ENCODE measurements around the gene PIP4K2B.
A peak's percentile ranks its signal among the peaks of the same experiment; 100 is the strongest.

The PIP4K2B gene

DNA sequence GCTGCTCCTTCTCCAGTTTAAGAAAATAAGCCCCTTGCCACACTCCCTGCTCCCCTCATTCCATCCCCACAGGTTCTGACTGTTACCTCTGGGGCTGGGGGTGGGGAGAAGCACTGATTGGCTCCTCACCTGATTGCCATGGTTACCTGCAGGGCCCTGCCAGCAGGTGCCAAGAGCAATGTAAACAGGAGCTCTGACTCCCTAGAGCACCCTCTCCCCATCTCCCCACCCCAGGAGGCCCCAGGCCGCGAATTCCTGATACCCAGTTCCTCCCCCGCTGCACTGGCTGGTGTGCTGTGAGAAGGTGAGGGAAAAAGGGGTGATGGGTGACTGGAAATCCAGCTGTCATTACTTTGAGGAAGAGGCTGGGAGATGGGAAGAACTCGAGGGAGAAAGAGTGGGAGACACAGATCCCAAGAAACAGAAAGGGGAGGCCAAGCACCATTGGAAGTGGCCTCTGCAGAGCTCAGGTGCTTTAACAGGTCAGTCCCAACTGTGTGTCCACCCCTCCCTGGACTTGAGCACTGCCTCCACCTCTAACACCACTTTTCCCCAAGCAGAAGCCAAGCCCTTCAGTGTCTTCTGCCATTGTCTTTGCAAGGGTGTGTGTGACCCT is 55.7 kb downstream of the PIP4K2B start:
- peak; percentile 57 for DNase-seq

- DNase-seq, result peak; percentile 81
These were observed 56.7 kb downstream of the PIP4K2B start for GRCh38 chr17:38742411-38743308.

GRCh38 chr17:38741921-38742410 is 57.4 kb downstream of the PIP4K2B start:
- no peak for DNase-seq

GRCh38 chr17:38741461-38741860 is 57.9 kb downstream of the PIP4K2B start:
- no peak for DNase-seq

DNA sequence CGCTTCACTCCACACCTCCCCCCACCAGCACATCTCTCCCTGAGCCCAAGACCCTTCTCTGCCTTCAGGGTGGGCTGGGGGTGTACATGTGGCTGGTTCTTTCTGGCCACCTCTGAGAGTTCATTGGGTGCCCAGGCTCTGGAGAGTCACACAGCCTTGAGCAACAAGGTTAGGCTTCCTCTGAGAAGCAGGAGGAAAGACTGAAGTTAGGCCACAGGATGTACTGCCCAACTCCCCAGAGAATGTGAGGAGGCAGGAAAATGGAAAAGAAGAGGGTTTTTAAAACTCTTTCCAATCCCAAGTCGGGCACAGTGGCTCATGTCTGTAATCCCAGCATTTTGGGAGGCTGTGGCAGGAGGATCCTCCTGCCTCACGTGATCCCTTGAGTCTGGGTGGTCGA is 58.5 kb downstream of the PIP4K2B start:
- no peak for DNase-seq

- DNase-seq, result no peak
These were observed 59.3 kb downstream of the PIP4K2B start for GRCh38 chr17:38740044-38740443.

- no peak for DNase-seq
These were observed 60.1 kb downstream of the PIP4K2B start for GRCh38 chr17:38739305-38739704.

- DNase-seq, result no peak
These were observed 60.7 kb downstream of the PIP4K2B start for GRCh38 chr17:38738686-38739085.

DNA sequence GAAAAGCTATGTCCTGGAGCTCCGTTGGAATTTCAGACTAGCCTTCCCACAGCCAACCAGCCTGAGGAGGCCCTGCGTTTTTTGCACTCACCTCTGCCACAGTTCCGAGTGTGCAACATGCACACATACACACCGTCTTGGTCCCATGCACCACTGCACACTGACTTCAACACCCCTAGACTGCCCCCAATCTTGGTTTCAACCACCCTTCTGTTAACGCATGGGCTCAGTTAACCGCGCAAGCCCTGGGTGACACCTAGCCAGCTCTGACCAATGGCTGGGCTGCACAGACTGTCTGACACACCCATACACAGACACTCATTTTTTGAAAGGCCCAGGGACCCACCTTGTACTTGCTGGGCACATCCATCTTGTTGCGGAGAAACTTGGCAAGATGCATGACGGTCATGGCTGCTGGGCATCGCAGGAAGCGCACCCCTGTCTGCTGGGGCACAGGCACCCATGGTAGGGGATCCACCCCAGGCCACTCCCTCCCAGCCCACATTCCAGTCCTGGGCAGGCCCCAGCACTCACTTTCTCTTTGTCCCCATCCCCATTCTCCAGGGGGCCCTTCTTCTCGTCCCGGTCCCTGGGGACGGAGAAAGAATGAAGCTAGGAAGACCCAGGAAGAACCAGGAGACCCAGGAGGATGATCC is 61.2 kb downstream of the PIP4K2B start:
- no peak for DNase-seq

GRCh38 chr17:38735161-38735997 is 64.0 kb downstream of the PIP4K2B start:
- DNase-seq, result no peak

- no peak for DNase-seq
These were observed 65.1 kb downstream of the PIP4K2B start for GRCh38 chr17:38733982-38734973.

GRCh38 chr17:38733282-38733981 is 65.9 kb downstream of the PIP4K2B start:
- no peak for DNase-seq

DNA sequence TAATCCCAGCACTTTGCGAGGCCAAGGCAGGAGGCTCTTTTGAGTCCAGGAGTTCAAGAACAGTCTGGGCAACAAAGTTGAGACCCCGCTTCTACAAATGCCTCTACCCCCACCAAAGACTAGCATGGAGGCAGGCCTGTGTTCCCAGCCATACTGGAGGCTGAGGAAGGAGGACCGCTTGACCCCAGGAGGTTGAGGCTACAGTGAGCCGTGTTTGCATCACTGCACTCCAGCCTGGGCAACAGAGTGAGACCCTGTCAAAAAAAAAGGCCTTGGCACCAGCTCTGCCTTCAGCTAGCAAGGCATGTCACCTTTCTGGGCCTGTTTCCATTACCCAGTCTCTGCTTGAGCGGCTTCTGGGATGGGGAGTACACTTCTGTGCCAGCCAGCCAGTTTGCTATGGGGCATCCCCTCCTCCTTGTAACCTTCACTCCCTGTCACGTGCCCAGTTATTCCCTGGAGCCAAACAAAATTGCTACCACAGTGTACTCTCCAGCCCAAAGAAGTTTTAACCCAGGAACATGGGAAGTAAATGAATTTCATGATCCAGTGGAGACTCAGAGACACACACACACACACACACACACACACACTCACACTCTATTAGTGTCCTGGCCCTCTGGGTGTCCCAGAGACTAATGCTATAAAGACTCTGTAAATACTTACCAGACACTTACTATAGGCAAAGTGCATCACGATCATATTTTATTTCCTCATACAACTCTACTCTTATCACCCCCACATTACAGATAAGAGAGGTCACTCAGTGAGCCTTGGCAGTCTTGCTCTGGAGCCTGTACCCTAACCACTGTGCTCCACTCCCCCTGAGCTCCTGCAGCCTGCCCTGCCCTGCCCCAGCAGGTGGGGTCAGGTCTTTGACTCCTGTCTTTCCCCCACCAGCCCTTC is 66.7 kb downstream of the PIP4K2B start:
- DNase-seq, result no peak

- no peak for DNase-seq
These were observed 67.6 kb downstream of the PIP4K2B start for GRCh38 chr17:38731526-38732294.

DNA sequence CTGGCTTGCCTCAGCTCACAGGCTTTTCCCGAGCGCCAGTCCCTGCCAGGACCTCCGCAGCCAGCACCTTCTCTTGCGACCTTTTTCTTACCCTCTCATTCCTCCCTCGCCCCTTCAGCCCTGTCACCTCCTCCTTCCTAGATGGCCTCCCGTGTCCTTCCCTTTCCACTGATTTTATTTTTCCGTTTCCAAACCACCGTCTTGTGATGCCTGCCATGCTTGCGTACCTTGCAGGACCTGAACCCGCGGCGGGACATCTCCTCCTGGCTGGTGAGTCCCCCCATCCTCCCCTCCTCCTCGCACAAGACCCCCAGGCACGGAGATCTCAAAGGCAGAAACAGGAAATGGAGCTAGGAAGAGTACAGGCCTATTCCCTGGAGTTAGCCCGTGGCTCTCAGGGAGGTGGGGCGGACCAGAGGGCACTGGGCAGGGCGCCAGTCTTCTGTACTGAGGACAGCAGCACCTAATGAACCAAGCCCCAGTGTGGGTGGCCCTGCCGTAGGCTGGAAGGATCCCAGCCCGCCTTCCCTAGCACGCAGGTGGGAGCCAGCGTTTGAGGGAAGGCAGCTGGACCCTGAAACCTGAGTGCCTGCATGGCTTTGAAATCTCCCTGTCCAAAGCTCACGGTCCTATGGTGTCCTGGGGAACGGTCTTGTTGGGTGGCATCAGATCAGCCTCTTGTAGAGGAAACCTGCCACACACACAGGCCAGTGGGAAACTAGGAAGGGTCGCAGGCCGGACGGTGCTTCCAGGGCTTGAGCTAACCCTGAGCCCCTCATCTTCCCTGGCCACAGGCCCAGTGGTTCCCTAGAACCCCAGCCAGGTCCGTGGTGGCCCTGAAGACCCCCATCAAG is 68.6 kb downstream of the PIP4K2B start:
- peak; percentile 61 for DNase-seq

DNA sequence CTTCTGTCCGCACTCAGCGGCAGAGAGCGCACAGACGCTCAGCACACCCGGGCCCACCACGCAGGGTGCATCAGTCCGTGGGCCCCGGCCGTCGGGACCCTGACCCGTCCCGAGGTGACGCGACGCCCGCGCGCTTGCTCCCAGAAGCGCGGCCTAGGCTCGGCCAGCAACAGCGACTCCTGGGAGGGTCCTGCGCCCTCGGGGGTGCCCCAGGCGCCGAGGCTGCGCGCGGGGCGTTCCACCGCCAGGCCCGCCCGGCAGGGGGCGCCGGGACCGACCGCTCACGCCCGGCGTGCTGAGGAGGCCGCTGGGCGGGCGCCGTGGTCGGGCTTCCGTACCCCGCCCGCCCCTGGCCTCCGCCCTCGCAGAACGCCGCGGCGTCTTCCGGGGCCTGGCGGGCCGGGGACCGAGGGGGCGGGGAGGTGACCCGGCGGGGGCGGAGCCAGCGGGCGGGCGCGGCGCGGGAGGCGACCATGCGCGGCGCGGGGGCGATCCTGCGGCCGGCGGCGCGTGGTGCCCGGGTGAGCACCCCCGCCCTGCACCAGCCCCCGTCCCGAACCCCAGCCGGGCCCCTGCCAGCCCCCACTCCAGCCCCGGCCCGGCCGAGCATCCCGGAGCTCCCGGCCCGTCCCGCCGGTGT is 69.3 kb downstream of the PIP4K2B start, which contains the start of gene CISD3:
TSS of gene CISD3 (plus strand) at position 456 of the 640 bp plus-strand sequence. CDS start at position 474, 18 bp downstream.
- DNase-seq, result peak; percentile 66

DNA sequence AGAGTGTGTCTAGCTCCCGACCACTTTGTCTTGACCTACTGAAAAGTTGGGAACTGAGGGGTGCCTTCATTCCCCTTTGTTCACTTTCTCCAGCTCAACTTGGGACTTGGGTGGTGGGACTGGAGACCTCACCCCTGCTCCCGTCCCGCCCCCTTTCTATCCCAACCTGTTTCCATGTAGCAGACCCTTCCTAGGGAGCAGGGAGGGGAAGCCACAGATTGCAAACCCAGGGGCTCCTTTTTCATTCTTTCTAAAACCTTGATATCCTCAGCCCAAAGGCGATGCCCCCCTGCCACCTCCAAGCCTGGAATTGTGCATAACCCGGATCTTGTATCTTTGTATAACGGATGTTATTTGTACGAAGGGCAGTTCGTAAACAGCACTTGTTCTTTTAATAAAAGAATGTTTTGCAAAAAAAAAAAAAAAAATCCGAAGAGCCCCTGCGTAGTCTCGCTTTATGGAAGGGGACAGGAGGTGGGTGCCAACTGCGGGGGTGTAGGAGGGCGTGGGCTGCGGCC is 69.9 kb downstream of the PIP4K2B start:
- DNase-seq, result no peak
